PC-9 (cell line): ENCODE results near the gene CBR1. TPM values are rescaled to one million over a fixed set of nuclear protein-coding genes. Genes with fewer than 3 reads are reported as not detected.

Experiments used
- BruUV-seq: library from RNA; stranded (reverse); fragments of 400-500 nt; replicated peaks from 2 replicates; lab custom pipeline; 2021; lab: Mats Ljungman, UMichigan
- CTCF ChIA-PET: fragments of 300-600 bp; sonication (Branson Sonifier 250); formaldehyde crosslinking; loops from one replicate; lab custom pipeline; 2022; ENCODE audit warnings: antibody characterized with exemption; lab: Charles Lee
- POLR2A ChIA-PET: fragments of 300-600 bp; sonication (Branson Sonifier 250); formaldehyde crosslinking; loops from one replicate; lab custom pipeline; 2022; ENCODE audit warnings: antibody characterized with exemption; ENCODE audit not compliant: unreplicated experiment; lab: Charles Lee
- DNase-seq, 2 experiments: peaks; one replicate each; pipeline versions ENCODE4 v3.0.0 to v3.0.0-alpha.2; 2015 to 2022; ENCODE audit warnings: mixed read lengths in 1 of 2
- H2AFZ ChIP-seq: fragments of 200-600 bp; sonication (generic); 2 replicates; pipeline ENCODE4 v1.8.1; 2017; ENCODE audit warnings: antibody characterized with exemption
- H3F3A ChIP-seq: fragments of 200-600 bp; sonication (generic); 2 replicates; pipeline ENCODE4 v1.8.1; 2017; ENCODE audit warnings: antibody characterized with exemption, mild to moderate bottlenecking, low read depth; ENCODE audit not compliant: insufficient read depth
- H3K27ac ChIP-seq: fragments of 200-600 bp; sonication (generic); 2 replicates; pipeline ENCODE4 v1.6.1; 2016; ENCODE audit warnings: mixed run types
- H3K27me3 ChIP-seq: fragments of 200-600 bp; sonication (generic); 2 replicates; pipeline ENCODE4 v1.6.1; 2016; ENCODE audit warnings: low read depth, mixed run types; ENCODE audit not compliant: insufficient read depth
- H3K36me3 ChIP-seq: fragments of 200-600 bp; sonication (generic); 2 replicates; pipeline ENCODE4 v1.6.1; 2016; ENCODE audit warnings: low read depth, mixed run types
- H3K4me1 ChIP-seq: fragments of 200-600 bp; sonication (generic); replicated peaks from 2 replicates; pipeline ENCODE4 v1.6.1; 2016; ENCODE audit warnings: mixed run types; ENCODE audit not compliant: insufficient read depth
- H3K4me2 ChIP-seq: fragments of 200-600 bp; sonication (generic); 2 replicates; pipeline ENCODE4 v1.6.1; 2017; ENCODE audit warnings: mixed run types
- H3K4me3 ChIP-seq: fragments of 200-600 bp; sonication (generic); 2 replicates; pipeline ENCODE4 v1.6.1; 2016; ENCODE audit warnings: mixed run types
- H3K79me2 ChIP-seq: fragments of 200-600 bp; sonication (generic); 2 replicates; pipeline ENCODE4 v1.6.1; 2017; ENCODE audit warnings: low read depth, mixed run types
- H3K9me2 ChIP-seq: fragments of 200-600 bp; sonication (generic); 2 replicates; pipeline ENCODE4 v1.8.1; 2017; ENCODE audit warnings: mild to moderate bottlenecking; ENCODE audit not compliant: insufficient read depth
- H3K9me3 ChIP-seq: fragments of 200-600 bp; sonication (generic); 2 replicates; pipeline ENCODE4 v1.8.1; 2016; ENCODE audit warnings: low read depth; ENCODE audit not compliant: insufficient read depth
- H4K20me1 ChIP-seq: fragments of 200-600 bp; sonication (generic); 2 replicates; pipeline ENCODE4 v1.8.1; 2017; ENCODE audit not compliant: insufficient read depth
- EZH2 ChIP-seq: fragments of 200-600 bp; sonication (generic); IDR thresholded peaks from 2 replicates; pipeline ENCODE4 v1.8.0; 2017; ENCODE audit warnings: antibody characterized with exemption, low read depth
- intact Hi-C: fragments of 100-400 bp; cut with micrococcal nuclease; formaldehyde crosslinking; loops from one replicate; pipeline ENCODE4 v1.10.0; 2022; ENCODE audit not compliant: unreplicated experiment
- total RNA-seq: library from RNA; stranded (reverse); gene quantifications from 2 replicates; pipeline ENCODE4 v1.2.3, GENCODE V29; 2021
- TF ChIP-seq, protein P1 (sequence below): fragments of 200-600 bp; sonication (generic); conservative IDR thresholded peaks from 2 replicates; pipeline ENCODE4 v1.6.1; 2017; ENCODE audit warnings: mixed run types, antibody characterized with exemption, mild to moderate bottlenecking, moderate library complexity

The CBR1 gene
- total RNA-seq, 1 experiment from 2014 or later = 80.2 TPM

DNA sequence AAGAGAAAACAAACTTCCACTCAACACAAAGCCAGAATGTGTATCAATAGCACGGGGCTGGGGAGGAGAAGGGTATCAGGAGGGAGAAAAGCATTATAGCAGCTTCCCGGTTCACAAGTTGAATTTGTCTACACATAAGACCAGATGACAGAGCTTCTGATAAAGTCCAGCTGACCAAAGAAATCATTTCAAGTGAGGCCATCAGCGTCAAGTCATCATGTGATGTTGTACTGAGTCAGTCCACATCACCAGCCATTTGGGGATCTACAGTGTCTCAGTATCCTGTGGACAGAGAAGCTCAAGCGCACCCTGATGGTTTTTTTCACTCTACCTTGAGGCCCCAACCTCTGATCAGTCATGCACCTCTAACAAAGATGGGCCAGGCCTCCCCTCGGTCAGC lies 42.5 kb upstream of the CBR1 start:
- TF ChIP-seq, protein P1, sequence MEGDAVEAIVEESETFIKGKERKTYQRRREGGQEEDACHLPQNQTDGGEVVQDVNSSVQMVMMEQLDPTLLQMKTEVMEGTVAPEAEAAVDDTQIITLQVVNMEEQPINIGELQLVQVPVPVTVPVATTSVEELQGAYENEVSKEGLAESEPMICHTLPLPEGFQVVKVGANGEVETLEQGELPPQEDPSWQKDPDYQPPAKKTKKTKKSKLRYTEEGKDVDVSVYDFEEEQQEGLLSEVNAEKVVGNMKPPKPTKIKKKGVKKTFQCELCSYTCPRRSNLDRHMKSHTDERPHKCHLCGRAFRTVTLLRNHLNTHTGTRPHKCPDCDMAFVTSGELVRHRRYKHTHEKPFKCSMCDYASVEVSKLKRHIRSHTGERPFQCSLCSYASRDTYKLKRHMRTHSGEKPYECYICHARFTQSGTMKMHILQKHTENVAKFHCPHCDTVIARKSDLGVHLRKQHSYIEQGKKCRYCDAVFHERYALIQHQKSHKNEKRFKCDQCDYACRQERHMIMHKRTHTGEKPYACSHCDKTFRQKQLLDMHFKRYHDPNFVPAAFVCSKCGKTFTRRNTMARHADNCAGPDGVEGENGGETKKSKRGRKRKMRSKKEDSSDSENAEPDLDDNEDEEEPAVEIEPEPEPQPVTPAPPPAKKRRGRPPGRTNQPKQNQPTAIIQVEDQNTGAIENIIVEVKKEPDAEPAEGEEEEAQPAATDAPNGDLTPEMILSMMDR = no peak
- TF ChIP-seq EZH2 = no peak
- Histone ChIP-seq H3K9me2 (no peaks in the 10 kb centered on the region), H3F3A (no peaks in the 10 kb centered on the region), H3K79me2 (no peaks in the 10 kb centered on the region), H3K4me3 (no peak overlapping the region), H3K9me3 (no peaks in the 10 kb centered on the region), H3K4me1 (no peaks in the 10 kb centered on the region), H2AFZ (no peak overlapping the region), H3K4me2 (no peak overlapping the region), H3K27me3 (no peaks in the 10 kb centered on the region), H4K20me1 (no peaks in the 10 kb centered on the region), H3K36me3 (no peaks in the 10 kb centered on the region), H3K27ac (no peak overlapping the region)
- BruUV-seq = no TSS peak
- ChIA-PET CTCF (interaction anchor here (0.6 kb wide), 1 partner anchor 146 kb away, joined by 5 read pairs; no protein-coding TSS in a partner anchor), POLR2A (no interaction called here)
- no peak for DNase-seq
- intact Hi-C loops = loop anchor here (5.0 to 10.0 kb wide), 3 partner anchors 83 to 1135 kb away; no protein-coding TSS in a partner anchor

GRCh38 chr21:36028127-36029069 lies 41.4 kb upstream of the CBR1 start:
- H3K9me2 ChIP-seq = no peaks in the 10 kb centered on the region
- no peak overlapping the region for H3K27ac ChIP-seq
- no peaks in the 10 kb centered on the region for H3K36me3 ChIP-seq
- H3K79me2 ChIP-seq = no peaks in the 10 kb centered on the region
- intact Hi-C loops = loop anchor here (2.0 to 10.0 kb wide), 4 partner anchors 84 to 1136 kb away; no protein-coding TSS in a partner anchor
- no peaks in the 10 kb centered on the region for H4K20me1 ChIP-seq
- CTCF ChIA-PET = interaction anchor here (0.6 kb wide), 1 partner anchor 145 kb away, joined by 5 read pairs; no protein-coding TSS in a partner anchor
- peak; percentile 44 to 67 for DNase-seq
- no peaks in the 10 kb centered on the region for H3K4me1 ChIP-seq
- TF ChIP-seq, protein P1 = peak; percentile 83
- no peak for TF ChIP-seq EZH2
- no peak overlapping the region for H3K4me3 ChIP-seq
- no peaks in the 10 kb centered on the region for H3K9me3 ChIP-seq
- POLR2A ChIA-PET = no interaction called here
- H3K4me2 ChIP-seq = no peak overlapping the region
- no peaks in the 10 kb centered on the region for H3K27me3 ChIP-seq
- no peaks in the 10 kb centered on the region; the same call in 1 of the 2 replicates for H3F3A ChIP-seq
- BruUV-seq = no TSS peak
- no peak overlapping the region for H2AFZ ChIP-seq

GRCh38 chr21:36029309-36029708 lies 40.5 kb upstream of the CBR1 start:
- no peaks in the 10 kb centered on the region for H3K36me3 ChIP-seq
- no peaks in the 10 kb centered on the region for H3K79me2 ChIP-seq
- H3K4me3 ChIP-seq = no peak overlapping the region
- H3K4me2 ChIP-seq = no peak overlapping the region
- POLR2A ChIA-PET = no interaction called here
- no peaks in the 10 kb centered on the region for H4K20me1 ChIP-seq
- H2AFZ ChIP-seq = no peak overlapping the region
- H3K27me3 ChIP-seq = no peaks in the 10 kb centered on the region
- no peaks in the 10 kb centered on the region for H3K9me2 ChIP-seq
- peaks cover 3% of the 10 kb centered on the region for H3F3A ChIP-seq
- no peak for DNase-seq
- H3K4me1 ChIP-seq = no peaks in the 10 kb centered on the region
- no TSS peak for BruUV-seq
- no peak overlapping the region for H3K27ac ChIP-seq
- CTCF ChIA-PET = interaction anchor here (0.6 kb wide), 1 partner anchor 1339 kb away, joined by 3 read pairs; no protein-coding TSS in a partner anchor
- TF ChIP-seq, protein P1 = no peak
- TF ChIP-seq EZH2 = no peak
- no peaks in the 10 kb centered on the region for H3K9me3 ChIP-seq
- intact Hi-C loops = loop anchor here (2.0 to 10.0 kb wide), 4 partner anchors 83 to 1137 kb away; no protein-coding TSS in a partner anchor
